ENCODE results near the gene C1QTNF8.

Gene C1QTNF8

DNA sequence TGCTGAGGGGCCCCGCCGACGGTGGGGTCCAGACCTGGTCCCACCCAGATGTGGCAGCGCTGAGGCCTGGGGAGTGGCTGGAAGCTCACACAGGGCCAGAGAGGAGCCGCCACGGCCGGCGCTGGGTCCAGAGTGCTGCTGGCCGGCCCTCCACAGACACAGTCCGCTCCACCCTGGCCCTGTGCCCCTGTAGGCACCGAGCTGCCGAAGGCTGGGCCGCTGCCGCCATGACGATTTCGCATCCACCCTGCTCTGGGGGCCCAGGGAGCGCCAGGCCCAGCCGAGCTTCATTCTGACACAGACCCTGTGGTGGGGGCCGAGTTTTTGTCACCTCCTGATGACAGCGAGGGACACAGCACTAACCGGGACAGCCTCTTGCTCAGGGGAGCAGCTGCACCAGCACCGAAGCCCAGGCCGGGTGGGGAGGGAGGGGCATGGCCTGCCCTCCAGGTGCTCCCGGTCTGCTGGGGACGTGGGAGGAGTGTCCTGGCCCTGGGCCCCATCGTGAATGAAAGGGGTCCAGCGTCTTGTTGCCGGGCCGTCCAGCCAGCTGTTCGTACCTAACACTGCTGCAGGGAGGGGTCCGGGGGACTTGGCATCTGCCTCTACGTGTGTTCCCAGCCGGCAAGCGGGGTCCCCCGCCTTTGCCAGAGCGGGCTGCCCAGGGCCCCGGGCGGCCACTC is 50.6 kb downstream of the C1QTNF8 start:
- Mint-ChIP-seq H3K27ac (peak overlapping the region in 1 of 3 experiments; percentile 42), H3K4me3 (peak overlapping the region in 1 of 3 experiments; percentile 49), H3K9me3 (peaks cover 10% of the 10 kb centered on the region), H3K36me3 (ENCODE audit: low read depth) (peaks cover 6% of the 10 kb centered on the region), H3K4me1 (peaks cover 19% of the 10 kb centered on the region), H3K27me3 (ENCODE audit: low read depth) (no peaks in the 10 kb centered on the region)
- TF ChIP-seq, protein P1, sequence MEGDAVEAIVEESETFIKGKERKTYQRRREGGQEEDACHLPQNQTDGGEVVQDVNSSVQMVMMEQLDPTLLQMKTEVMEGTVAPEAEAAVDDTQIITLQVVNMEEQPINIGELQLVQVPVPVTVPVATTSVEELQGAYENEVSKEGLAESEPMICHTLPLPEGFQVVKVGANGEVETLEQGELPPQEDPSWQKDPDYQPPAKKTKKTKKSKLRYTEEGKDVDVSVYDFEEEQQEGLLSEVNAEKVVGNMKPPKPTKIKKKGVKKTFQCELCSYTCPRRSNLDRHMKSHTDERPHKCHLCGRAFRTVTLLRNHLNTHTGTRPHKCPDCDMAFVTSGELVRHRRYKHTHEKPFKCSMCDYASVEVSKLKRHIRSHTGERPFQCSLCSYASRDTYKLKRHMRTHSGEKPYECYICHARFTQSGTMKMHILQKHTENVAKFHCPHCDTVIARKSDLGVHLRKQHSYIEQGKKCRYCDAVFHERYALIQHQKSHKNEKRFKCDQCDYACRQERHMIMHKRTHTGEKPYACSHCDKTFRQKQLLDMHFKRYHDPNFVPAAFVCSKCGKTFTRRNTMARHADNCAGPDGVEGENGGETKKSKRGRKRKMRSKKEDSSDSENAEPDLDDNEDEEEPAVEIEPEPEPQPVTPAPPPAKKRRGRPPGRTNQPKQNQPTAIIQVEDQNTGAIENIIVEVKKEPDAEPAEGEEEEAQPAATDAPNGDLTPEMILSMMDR (IDR thresholded peaks at IDR 0.05; ENCODE audit: unreplicated experiment in 3 of 3): no peak

DNA sequence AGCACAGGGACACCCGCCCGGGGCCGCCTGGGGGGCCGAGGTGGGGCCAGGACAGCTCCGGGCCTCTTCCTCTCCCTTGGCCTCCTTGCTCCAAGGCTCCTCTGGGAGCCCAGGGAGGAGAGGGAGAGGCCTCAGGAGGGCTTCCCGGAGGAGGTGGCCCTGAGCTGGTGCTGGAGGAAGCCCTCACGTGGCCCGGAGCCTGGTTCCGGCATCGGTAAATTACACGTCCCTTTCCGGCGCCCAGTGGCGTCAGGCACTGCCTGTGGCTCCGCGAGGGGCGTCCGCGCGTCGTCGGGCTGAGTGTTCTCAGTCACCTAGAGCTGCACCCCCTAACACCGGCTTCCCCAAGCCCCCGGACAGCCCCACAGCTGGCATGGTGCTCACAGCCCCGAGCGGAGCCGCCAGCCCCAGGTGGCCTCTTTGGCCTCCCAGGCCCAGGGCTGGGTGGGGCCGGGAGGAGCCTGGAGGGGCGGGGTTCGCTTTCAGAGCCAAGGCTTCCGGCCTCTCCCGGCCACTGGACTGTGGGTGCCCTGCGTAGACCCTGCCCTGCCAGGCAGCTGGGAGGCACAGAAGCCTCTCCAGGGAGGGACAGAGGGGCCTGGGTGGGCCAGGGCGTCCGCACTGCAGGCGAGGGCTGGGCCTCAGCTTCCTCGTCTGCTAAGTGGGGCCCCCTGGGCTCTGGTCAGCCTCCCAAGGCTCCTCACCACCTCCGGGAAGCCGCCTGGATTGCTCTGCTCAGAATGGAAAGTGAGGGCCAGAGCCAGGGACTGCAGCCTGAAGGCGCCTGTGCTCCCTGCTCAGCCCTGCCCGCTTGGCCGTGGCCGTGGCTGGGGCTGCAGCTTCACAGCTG is 51.4 kb downstream of the C1QTNF8 start:
- Mint-ChIP-seq H3K36me3 (ENCODE audit: low read depth) (peaks cover 6% of the 10 kb centered on the region), H3K27me3 (ENCODE audit: low read depth) (no peaks in the 10 kb centered on the region), H3K4me3 (no peak overlapping the region), H3K4me1 (peaks cover 14% of the 10 kb centered on the region), H3K9me3 (peaks cover 10% of the 10 kb centered on the region), H3K27ac (no peak overlapping the region)
- TF ChIP-seq, protein P1 (IDR thresholded peaks at IDR 0.05; ENCODE audit: unreplicated experiment in 3 of 3): no peak

DNA sequence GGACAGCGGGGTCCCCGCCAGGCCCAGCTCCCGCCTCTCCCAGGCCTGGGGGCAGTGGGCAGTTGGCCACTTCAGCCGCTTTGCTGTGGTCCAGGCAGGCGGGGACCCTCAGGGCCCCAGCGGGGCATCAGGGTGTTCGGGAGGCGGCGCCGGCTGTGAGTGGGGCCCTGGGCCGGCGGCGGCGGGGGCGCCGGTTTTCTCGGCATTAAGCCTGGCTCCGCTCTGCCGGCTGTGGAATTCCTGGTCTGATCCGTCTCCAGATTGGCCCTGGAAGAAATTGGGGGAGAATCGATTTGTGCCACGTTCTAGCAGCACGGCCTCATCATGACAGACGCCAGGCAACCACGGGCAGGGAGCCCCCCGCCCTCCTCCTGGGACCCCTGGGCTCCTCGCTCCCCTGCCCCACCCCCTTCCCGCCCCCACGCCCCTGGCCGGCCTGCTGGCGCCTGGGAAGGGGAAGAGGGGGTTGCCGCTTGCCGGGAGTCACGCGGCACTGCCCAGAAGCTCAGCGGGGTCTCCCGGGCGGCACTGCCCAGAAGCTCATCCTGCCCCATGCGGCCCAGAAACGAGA is 52.1 kb downstream of the C1QTNF8 start:
- no peaks in the 10 kb centered on the region for H3K27me3 Mint-ChIP-seq (ENCODE audit: low read depth)
- no peak overlapping the region for H3K4me3 Mint-ChIP-seq
- H3K4me1 Mint-ChIP-seq: peaks cover 14% of the 10 kb centered on the region
- H3K36me3 Mint-ChIP-seq (ENCODE audit: low read depth): peaks cover 6% of the 10 kb centered on the region
- TF ChIP-seq, protein P1 (IDR thresholded peaks at IDR 0.05; ENCODE audit: unreplicated experiment in 3 of 3): no peak
- no peak overlapping the region for H3K27ac Mint-ChIP-seq
- peaks cover 10% of the 10 kb centered on the region for H3K9me3 Mint-ChIP-seq

DNA sequence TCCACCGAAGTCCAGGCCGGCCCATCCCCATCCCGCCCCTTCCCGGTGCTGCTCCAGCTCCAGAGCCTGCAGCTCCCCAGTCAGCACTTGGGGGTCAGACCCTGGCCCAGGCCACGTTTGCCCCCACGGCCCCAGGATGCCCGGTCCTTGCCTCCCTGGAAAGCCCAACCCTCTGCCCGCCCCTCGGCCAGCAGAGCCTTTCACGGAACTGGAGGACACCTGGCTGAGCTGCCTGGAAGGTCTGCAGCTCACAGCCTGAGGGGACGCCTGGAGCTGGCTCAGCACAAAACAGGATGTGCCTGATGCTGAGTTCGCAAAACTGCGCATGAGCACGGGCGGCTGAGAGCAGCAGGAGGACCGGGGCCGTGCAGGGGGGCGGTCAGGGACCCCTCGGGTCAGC is 53.2 kb downstream of the C1QTNF8 start:
- peaks cover 6% of the 10 kb centered on the region for H3K36me3 Mint-ChIP-seq (ENCODE audit: low read depth)
- TF ChIP-seq, protein P1 (IDR thresholded peaks at IDR 0.05; ENCODE audit: unreplicated experiment in 3 of 3): no peak
- peaks cover 20% of the 10 kb centered on the region for H3K4me1 Mint-ChIP-seq
- peaks cover 10% of the 10 kb centered on the region for H3K9me3 Mint-ChIP-seq
- H3K4me3 Mint-ChIP-seq: peak overlapping the region in 2 of 3 experiments; percentile 34 to 70
- peak overlapping the region; percentile 82 to 89 (median 84) for H3K27ac Mint-ChIP-seq
- no peaks in the 10 kb centered on the region for H3K27me3 Mint-ChIP-seq (ENCODE audit: low read depth)

DNA sequence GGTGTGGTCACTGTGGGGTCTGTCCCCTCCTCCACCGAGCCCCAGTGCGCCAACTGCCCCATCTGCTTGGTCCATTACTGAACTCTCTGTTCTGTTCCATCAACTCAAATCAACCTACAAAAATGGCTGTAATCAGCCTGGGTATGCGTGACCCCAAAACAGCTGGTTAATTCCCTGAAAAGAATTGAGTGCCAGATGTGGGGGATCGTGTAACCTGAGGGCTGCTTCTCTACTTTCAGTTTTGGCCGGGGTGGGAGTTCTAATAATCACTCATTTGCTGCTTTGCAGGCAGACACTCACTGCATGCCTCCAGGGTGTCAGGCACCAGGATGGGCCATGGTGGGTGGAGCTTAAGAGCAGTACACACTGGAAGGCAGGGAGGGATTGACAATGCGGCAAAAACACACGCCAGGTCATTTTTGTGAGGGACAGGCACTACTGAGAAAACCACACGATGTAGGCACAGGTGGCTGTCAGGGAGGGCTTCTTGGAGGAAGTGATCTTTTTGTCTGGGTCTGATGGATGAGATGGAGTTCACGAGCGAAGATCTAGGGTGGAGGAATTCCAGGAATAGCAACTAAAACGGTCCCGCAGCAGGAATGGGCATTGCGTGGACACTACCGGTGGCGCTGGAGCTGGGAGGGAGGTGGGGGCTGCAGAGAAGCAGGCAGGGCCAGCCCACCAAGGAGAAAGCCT is 53.8 kb downstream of the C1QTNF8 start:
- H3K27ac Mint-ChIP-seq: peak overlapping the region; percentile 84 to 92 (median 84)
- peaks cover 10% of the 10 kb centered on the region for H3K9me3 Mint-ChIP-seq
- H3K27me3 Mint-ChIP-seq (ENCODE audit: low read depth): no peaks in the 10 kb centered on the region
- TF ChIP-seq, protein P1 (IDR thresholded peaks at IDR 0.05; ENCODE audit: unreplicated experiment in 3 of 3): no peak
- H3K36me3 Mint-ChIP-seq (ENCODE audit: low read depth): peaks cover 6% of the 10 kb centered on the region
- H3K4me3 Mint-ChIP-seq: peak overlapping the region in 2 of 3 experiments; percentile 6 to 72
- H3K4me1 Mint-ChIP-seq: peaks cover 26% of the 10 kb centered on the region

Measured in nephron (organoid).